Endometrium (tissue), 2 donors: Measurements from ENCODE around the gene ME3.

Experiments used
- FAIRE-seq: peaks from 2 replicates; lab custom pipeline; 2012; peaks lifted over from hg19 to GRCh38; lab: Jason Lieb, UNC
- donor health status: control.
- donor health status: control.

Gene ME3

GRCh38 chr11:86672007-86672621 is at the start of gene ME3:
Gene ME3, minus strand, starts transcription at chr11:86672616.
- FAIRE-seq, result no peak

GRCh38 chr11:86722006-86722405 is 49.6 kb upstream of the ME3 start:
- peak; percentile 75 for FAIRE-seq

GRCh38 chr11:86720546-86720945 is 48.1 kb upstream of the ME3 start:
- FAIRE-seq, result peak; percentile 39

GRCh38 chr11:86719781-86720463 is 47.5 kb upstream of the ME3 start:
- FAIRE-seq, result no peak

GRCh38 chr11:86718999-86719398 is 46.6 kb upstream of the ME3 start:
- FAIRE-seq, result no peak

- no peak for FAIRE-seq
These were observed 46.1 kb upstream of the ME3 start for GRCh38 chr11:86718521-86718920.

GRCh38 chr11:86717817-86718501 is 45.5 kb upstream of the ME3 start:
- no peak for FAIRE-seq

GRCh38 chr11:86715611-86716010 is 43.2 kb upstream of the ME3 start:
- no peak for FAIRE-seq

- FAIRE-seq, result no peak
These were observed 41.1 kb upstream of the ME3 start for GRCh38 chr11:86713552-86713951.

- FAIRE-seq, result peak; percentile 50
These were observed 38.5 kb upstream of the ME3 start for GRCh38 chr11:86710936-86711335.

GRCh38 chr11:86708669-86709068 is 36.3 kb upstream of the ME3 start:
- FAIRE-seq, result no peak

GRCh38 chr11:86706338-86707131 is 34.1 kb upstream of the ME3 start:
- peak; percentile 69 for FAIRE-seq

- no peak for FAIRE-seq
These were observed 32.3 kb upstream of the ME3 start for GRCh38 chr11:86704710-86705109.

- no peak for FAIRE-seq
These were observed 31.6 kb upstream of the ME3 start for GRCh38 chr11:86703987-86704386.

- FAIRE-seq, result no peak
These were observed 30.0 kb upstream of the ME3 start for GRCh38 chr11:86702220-86702983.

GRCh38 chr11:86699040-86699791 is 26.8 kb upstream of the ME3 start:
- FAIRE-seq, result no peak

GRCh38 chr11:86698639-86699038 is 26.2 kb upstream of the ME3 start:
- no peak for FAIRE-seq

- FAIRE-seq, result no peak
These were observed 24.0 kb upstream of the ME3 start for GRCh38 chr11:86696451-86696850.

GRCh38 chr11:86696004-86696403 is 23.6 kb upstream of the ME3 start:
- FAIRE-seq, result no peak

GRCh38 chr11:86695373-86695772 is 23.0 kb upstream of the ME3 start:
- no peak for FAIRE-seq

- FAIRE-seq, result no peak
These were observed 21.1 kb upstream of the ME3 start for GRCh38 chr11:86693518-86693917.
